HG03103 (cell line): ENCODE data around the gene TAGAP.
"Not testable (repeated sequence)": the region's sequence is repeated elsewhere in the genome, so short reads cannot be mapped to it uniquely, and the experiment has no call there.

Experiments
- ATAC-seq: cut with Tn5 transposase; IDR thresholded peaks from one replicate; pipeline ENCODE4 v1.9.1; 2021; ENCODE audit warnings: low read depth; ENCODE audit not compliant: unreplicated experiment

The TAGAP gene

DNA sequence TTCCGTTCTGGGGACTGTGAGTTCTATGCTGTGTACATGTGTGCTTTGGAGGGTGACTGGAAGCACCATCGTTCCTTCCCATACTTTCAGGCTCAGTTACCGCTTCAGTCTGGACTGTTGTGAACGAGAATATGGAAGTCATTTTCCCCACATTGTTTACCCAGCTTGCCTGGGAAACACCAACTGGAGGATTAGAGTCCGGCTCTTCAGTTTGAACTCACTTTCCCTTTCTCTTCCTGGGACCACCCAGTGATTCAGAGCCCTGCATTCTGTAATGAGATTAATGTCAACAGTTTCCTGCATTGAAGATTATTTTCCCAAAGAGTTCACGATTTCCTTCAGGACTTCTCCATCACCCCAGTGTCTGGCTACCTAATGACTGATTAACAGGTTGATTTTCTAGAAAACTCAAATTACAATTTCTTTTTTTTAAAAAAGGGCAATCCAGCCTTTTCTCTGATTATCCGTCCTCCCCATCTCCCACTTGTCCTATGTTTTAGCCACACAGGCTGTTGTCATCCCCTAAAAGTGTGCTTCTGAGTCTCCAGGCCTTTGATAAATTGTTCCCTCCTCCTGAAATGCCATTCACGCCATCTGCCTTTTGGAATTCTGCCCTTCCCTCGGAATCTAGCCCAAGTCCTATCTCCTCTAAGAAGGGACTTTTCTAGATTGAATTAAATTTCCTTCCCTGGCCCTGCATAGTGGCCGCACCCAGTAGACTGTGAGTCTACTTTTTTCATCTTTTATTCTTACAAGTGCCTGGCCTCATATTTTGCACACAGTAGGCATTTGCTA is 3.3 kb upstream of the TAGAP start:
- ATAC-seq: no peak

DNA sequence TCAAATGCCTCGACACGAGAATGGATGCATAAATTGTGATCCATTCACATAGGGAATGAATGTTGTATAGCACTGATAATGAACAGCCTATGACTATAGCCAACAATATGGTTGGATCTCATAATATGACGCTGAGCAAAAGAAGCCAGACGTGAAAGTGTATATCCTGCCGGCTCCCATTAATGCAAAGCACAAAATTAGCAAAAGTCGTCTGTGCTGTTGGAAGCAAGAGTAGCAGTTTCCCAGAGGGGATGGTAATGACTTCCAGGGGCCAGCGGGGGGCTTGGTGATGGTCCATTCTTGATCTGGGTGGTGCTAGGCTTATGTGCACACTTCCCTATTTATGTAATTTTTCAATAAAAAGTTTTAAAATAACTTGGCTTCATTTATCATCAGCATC is 1.0 kb upstream of the TAGAP start:
- no peak for ATAC-seq

DNA sequence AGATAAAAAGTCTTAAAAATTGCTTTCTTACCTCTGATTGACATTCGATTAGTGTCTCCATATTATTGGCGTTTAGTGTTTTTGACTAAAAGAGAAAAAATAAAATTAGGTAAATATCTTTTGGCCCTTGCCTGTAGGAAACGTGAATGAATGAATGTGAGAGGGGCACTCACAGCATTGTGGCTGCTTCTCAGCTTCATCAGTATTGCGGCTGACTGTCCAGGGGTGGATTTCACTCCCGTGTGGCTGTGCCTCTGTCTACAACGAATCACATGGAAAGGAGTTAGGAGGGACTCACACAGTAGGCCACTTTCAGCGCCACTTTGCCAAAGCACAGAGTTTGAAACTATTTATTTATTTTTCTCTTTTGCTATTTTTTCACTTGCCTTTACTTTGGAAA is 844 bp downstream of the TAGAP start:
- ATAC-seq: no peak

DNA sequence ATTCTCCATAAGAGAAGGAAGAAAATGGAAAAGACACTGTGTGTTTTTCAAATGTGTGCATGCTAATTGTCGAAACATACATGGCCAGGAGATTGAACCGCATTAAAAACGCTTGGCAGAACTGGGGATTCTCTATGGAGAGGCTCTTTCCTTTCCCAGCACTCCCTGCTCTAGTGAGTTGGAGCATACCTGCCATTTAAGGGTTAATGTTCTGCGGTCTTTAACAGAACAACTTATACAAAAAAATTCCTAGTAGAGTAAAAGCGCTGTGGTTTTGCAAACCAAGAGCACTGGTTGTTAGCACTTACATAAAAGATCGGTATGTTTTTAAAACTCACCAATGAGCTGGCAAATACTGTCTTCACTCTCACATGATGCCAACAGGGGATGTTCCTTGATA is 1.5 kb downstream of the TAGAP start:
- no peak for ATAC-seq

DNA sequence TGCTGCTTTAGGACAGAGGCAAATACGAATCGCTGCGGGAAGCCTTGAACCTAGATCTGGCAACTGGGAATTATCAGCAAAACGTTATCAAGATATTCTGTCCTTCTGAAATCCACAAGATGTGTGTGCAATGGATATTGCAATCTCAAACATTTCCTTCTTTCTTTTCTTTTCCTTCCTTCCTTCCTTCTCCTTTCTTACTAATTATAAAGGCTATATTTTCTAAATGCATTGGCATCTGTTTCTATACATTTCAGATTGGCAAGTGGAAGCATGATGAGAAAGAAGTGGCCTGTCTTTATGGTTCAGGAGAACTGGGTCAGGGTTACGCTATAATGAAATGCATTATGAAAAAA is 2.0 kb downstream of the TAGAP start:
- ATAC-seq: no peak

DNA sequence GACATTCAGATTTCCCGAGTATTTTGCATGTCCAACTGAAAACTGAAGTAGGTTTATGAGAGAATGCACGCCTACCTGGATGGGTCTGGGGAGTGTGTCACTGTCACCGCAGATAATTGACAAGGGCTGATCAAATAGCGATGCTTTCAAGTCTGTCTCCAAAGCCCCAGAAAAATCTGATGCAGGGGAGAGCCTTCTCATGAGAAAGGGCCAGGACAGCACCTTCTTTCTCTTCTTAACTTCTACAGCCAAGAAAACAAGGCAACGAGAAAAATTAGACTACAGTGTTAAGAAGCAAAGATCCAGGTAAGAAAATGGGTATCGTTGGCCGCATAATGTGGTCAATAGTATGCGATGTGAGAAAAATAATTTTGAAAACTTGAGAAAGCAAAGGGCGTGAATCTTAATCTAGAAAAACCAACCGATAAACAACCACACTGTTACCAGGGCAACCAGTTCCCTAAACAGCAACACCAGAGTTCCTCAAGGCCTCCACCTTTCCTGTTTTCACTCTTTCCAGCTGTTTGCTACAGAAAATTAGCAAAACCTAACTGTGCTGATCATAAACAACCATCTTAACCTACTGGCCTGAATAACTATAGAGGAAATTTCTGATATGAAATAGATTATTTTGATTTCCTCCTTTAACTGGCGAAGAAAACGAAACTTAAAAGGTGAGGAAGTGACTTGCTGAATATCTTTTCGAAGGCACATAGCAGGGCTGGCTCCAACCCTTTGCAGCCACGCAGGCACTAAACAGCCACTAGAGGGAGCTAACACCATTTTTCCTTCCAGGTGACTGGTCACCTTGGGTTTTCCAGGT is 2.6 kb downstream of the TAGAP start:
- no peak for ATAC-seq

DNA sequence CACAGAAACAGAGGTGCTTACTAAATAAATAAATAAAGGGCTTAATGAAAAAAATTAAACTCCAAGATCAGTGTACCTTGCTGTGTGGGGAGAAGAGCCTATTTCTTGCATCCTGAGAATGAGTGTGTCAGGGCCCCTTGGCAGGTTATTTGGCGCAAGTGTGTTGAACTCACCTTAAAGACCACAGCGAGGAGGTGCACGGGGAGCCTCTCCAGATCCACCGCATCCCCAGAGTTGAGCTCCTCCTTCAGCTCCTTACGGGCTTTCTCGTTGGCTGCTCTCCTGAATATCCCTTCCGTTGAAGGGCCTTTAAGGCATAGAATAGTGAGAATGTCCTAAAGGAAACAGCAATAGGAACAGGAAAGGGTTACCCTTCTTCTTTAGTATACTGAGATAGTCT is 3.6 kb downstream of the TAGAP start:
- ATAC-seq: no peak

DNA sequence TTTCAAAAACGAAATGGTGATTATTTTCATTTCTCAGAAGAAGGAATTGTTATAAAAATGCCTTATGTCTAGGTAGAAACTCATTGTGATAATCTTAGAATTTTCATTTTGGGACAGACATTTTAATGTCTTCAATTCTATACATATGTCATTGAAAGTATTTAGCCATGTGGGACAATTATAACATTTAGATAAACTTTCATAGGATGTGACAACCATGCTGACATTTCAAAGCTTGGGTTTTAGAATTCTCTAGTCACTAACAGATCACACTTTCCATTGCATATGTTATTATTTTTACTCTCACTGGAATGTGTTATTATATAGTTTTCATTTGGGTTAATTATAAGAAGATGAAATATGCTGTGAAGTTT is 4.9 kb downstream of the TAGAP start:
- no peak for ATAC-seq

DNA sequence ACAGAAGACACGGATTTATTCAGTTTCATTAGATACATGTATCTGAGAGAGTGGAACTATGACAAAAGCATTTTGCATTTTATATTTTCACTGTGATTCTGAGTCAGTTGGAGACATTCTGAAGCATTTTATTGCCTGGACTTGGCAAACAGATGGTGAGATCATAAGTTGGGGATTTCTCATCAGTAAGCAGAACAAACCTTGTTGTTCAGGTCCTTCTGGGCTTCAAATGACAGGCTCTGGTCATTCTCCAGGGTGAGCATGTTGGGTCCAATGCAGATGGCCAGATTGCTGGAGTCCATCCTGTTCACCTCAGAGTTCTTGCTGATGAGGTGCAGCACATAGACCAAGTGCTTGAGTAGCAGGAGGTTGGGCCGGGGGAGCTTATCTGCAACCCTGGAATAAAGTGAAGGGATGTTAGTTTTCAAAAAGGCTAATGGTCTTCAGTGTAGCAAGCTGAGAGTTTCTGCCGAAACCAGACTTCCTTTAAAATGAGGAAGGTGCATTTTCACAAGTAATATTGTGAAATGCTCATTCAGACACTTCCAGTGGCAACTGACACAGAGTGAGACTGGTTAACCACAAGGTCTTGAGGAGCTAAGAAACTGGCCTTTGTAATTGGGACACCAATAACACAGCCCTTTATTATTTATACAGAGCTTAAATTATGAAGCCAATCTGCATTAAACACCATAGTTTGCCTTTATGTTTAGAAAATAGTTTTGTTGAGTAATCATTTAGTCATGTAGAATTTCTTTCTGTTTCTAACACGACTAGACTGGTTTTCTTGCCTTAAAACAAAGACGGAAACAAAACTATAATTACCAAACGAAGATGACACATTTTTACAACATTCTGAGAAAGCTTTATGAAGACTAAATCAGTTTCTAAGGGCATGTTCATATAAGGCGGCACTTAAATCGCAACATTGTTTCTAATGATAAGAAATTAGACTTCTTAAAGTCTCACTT is 5.6 kb downstream of the TAGAP start:
- peak; percentile 63 for ATAC-seq

DNA sequence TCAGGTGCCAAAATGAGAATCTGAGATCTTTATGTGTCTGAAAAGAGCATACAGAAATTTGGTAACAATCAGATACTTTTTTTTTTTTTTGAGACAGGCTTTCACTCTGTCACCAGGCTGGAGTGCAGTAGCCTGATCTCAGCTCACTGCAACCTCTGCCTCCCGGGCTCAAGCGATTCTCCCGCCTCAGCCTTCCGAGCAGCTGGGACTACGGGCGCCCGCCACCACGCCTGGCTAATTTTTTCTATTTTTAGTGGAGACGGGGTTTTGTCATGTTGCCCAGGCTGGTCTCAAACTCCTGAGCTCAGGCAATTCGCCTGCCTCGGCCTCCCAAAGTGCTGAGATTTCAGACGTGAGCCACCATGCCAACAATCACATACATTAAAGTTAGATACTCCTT is 6.5 kb downstream of the TAGAP start:
- not testable (repeated sequence) for ATAC-seq

DNA sequence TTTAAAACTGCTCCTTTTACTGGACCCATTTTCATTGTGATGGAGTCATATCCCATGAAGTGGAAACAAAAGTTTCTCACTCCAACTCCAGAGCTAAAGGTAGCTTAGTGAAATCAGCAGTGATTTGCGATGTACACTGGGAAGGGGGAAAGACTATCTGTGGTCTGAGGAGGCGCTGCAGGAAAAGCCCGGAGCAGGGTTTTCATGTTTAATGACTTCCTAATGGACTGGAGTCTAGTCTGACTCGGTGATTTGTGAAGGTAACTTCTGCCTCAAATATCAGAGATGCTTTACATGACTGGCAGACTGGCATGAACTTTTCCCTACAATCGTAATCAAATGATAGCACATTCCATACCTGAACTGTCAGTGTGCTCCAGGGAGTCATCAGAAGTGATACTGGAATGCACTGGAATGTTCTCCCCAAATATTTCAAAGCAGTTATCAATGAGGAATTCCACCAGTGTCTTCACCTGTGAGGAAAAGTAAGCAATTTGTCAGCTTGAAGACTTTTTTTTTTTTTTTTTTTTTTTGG is 7.0 kb downstream of the TAGAP start:
- no peak for ATAC-seq

DNA sequence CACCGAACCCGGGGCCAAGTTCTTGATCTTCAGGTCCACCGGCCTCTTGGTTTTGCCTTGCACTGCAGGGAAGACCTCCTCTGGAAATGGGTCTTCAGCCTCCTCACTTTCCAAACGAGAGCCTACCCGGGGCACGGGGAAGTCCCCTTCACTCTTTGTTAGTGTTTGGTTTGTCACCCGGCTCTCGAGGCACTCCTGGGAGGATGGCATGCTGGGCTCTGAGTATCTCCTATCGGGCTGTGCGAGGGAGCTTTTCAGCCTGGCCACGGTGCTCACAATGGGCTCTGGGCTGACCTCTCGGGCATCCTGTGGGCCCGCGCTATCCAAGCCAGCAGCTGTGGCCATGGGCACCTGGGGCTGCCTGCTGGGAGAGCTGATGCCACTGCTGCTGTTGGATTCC is 8.1 kb downstream of the TAGAP start:
- no peak for ATAC-seq

DNA sequence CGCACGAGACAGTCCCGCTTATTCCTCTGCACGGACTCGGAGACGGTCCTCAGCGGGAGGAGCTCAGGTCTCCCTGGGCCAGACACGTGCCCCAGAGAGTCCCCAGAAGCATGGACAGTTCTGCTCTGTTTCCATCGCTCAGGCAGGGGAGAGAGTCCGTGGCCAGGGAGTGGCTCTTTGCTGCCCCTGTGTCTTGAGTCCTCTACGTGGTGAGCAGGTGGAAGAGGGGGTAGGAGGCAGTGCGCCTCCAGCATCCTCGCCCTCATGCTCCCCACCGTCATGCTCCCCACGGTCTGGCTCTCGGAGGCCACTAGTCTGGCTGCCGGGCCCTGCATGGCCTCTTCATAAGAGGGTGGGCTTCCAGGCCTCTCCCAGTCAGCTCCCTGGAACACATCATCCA is 8.9 kb downstream of the TAGAP start:
- ATAC-seq: no peak

DNA sequence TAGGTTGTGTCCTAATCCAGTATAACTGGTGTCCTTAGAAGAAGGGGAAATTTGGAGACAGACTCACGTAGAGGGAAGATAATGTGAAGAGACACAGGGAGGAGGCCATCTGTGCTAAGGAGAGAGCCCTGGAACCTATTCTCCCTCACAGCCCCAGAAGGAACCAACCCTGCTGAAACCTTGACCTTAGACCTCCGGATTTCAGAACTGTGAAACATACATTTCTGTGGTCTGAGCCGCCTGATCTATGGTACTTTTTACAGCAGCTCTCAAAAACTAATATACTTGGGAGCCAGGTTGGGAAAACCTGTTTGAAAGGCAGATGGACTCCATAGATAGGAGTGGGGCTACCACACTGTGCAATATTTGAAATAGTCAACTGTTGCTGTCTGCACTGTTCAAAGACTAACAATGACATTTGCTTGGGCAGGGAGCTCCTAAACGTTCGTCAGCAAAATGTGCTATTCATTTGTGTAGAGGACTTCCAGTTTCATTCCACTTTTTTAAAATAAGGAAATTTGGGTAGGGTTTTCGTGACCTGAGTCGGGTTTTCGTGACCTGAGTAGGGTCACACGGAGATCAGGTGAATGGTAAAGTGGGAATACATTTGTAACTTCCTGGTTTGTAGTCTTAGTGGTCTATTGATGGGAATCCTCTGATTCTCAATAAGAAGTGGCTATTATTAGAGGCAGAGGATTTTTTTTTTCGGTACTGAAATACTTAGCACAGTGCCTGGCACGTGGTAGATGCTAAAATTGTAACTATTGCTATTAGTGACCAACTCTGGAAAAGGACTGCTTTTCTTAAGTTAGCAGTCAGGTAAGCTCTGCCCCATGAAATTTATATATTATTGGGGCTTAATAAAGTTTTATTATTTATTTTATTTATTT is 11.4 kb downstream of the TAGAP start:
- ATAC-seq: no peak

DNA sequence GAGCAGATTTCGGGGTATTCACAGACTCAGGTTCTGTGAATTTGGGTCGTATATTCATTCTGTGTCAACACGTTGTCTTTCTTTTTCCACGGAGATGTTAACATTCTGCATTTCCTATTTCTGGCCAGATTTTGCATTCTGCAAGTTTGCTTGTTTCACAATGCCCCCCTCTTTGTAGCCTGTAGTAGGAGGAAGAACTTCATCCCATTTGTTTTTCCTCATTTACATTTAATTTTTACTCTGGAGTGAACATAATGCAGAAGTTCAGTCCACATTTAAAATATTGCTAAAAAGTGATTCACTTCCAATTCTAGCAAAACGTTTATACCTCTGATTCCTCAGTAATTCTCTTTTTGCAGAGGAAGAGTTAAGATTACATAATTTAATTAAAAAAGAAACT is 12.9 kb downstream of the TAGAP start:
- no peak for ATAC-seq

DNA sequence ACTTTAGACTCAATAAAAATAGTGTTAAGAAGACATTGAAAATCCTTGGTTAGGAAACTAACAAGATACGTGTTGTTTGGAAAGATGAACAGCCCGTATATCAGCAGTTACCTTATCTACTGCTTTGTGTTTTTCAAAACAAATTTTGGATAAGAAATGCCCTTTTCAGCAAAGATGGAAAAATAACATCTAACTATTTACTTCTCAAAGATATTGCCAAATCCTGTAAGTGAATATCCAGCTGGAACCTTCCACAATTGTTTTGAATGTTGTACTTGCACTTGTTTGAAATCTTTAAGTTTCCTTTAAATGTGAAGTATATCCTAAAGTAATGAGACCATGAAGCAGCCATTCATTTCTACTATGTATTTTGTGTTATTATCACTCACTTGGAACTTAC is 14.6 kb downstream of the TAGAP start:
- no peak for ATAC-seq

DNA sequence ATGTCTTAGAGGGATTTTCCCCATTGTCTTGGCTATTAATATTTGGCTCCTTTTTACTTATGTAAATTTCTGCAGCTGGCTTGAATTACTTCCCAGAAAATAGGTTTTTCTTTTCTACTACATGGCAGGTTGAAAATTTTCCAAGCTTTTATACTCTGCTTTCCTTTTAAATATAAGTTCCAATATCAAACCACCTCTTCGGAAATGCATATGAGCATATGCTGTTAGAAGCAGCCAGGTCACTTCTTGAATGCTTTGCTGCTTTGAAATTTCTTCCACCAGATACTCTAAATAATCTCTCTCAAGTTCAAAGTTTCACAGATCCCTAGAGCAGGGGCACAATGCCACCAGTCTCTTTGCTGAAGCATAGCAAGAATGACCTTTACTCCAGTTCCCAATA is 19.6 kb downstream of the TAGAP start:
- ATAC-seq: not testable (repeated sequence)

DNA sequence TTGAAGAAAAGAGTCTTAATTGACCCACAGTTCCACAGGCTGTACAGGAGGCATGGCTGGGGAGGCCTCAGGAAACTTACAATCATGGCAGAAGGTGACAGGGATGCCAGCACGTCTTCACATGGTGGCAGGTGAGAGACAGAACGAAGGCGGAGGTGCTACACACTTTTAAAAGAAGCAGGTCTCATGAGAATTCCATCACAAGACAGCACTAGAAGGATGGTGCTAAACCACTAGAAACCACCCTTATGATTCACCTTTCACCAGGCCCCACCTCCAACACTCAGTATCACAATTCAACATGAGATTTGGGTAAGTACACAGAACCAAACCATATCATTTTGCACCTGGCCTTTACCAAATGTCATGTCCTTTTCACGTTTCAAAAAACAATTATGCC is 20.9 kb downstream of the TAGAP start:
- no peak for ATAC-seq

DNA sequence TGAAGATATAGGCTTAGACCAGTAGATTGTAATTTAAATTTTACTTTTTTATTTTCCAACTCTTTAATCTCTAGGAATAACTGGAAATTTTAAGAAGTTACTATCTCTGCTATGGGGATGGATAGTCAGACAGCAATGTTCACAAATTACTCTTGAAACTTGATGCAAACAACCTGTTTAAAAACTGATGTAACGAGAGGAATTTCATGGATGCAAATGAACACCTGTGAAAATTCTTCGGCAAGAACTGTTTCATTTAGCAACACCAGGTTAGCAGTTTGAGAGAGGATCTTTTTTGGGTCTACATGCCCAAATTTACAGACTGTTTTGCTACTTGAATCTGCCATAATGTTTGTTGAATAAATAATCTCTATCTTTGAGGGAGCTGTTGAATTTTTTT is 24.8 kb downstream of the TAGAP start:
- no peak for ATAC-seq
